Neural cell (in vitro differentiated cells): Measurements from ENCODE around the gene CLEC10A. TPM values are rescaled to one million over a fixed set of nuclear protein-coding genes. Genes with fewer than 3 reads are reported as not detected.

Source experiments
- H2AFZ ChIP-seq: fragments of 200-600, 300-800 bp; sonication (generic), shearing (Covaris generic); 2 replicates; pipeline ENCODE4 v1.6.0; 2014; ENCODE audit warnings: low read depth, mild to moderate bottlenecking, antibody characterized with exemption, low read length, moderate library complexity
- H3F3A ChIP-seq: fragments of 200-600 bp; shearing (Covaris generic); 2 replicates; pipeline ENCODE4 v1.6.1; 2016; ENCODE audit warnings: mild to moderate bottlenecking, moderate library complexity, mixed read lengths, antibody characterized with exemption, low read length; ENCODE audit not compliant: insufficient read depth, poor library complexity, severe bottlenecking
- H3K27ac ChIP-seq: fragments of 200-600, 300-800 bp; sonication (generic), shearing (Covaris generic); 2 replicates; pipeline ENCODE4 v1.5.1; 2014; ENCODE audit warnings: mild to moderate bottlenecking, low read length, moderate library complexity
- H3K27me3 ChIP-seq: fragments of 300-800, 200-600 bp; sonication (generic), shearing (Covaris generic); 2 replicates; pipeline ENCODE4 v1.6.0; 2014; ENCODE audit warnings: mild to moderate bottlenecking, low read depth, low read length, moderate library complexity; ENCODE audit not compliant: insufficient read depth
- H3K36me3 ChIP-seq: fragments of 300-800, 200-600 bp; sonication (generic), shearing (Covaris generic); 2 replicates; pipeline ENCODE4 v1.5.1; 2014; ENCODE audit warnings: mild to moderate bottlenecking, antibody characterized with exemption, low read length, moderate library complexity; ENCODE audit not compliant: insufficient read depth
- H3K4me2 ChIP-seq: fragments of 300-800, 200-600 bp; sonication (generic), shearing (Covaris generic); 2 replicates; pipeline ENCODE4 v1.6.0; 2014; ENCODE audit warnings: mild to moderate bottlenecking, low read length
- H3K4me3 ChIP-seq: fragments of 300-800, 200-600 bp; sonication (generic), shearing (Covaris generic); 2 replicates; pipeline ENCODE4 v1.5.1; 2014; ENCODE audit warnings: mild to moderate bottlenecking, low read length, moderate library complexity
- H3K79me2 ChIP-seq: fragments of 200-600 bp; shearing (Covaris generic); replicated peaks from 2 replicates; pipeline ENCODE4 v1.6.0; 2014; ENCODE audit warnings: mild to moderate bottlenecking, low read length, moderate library complexity; ENCODE audit not compliant: insufficient read depth
- H3K9ac ChIP-seq: fragments of 300-800, 200-600 bp; sonication (generic), shearing (Covaris generic); 2 replicates; pipeline ENCODE4 v1.6.1; 2016; ENCODE audit warnings: mild to moderate bottlenecking, low read length, mixed read lengths
- H3K9me2 ChIP-seq: fragments of 200-600 bp; shearing (Covaris generic); 2 replicates; pipeline ENCODE4 v1.6.1; 2016; ENCODE audit warnings: mild to moderate bottlenecking, low read length, mixed read lengths; ENCODE audit not compliant: insufficient read depth
- H3K9me3 ChIP-seq: fragments of 200-600, 300-800 bp; sonication (generic), shearing (Covaris generic); 2 replicates; pipeline ENCODE4 v1.6.1; 2016; ENCODE audit warnings: mild to moderate bottlenecking, mixed run types, low read length, moderate library complexity, mixed read lengths
- H4K20me1 ChIP-seq: fragments of 200-600 bp; shearing (Covaris generic); 2 replicates; pipeline ENCODE4 v1.6.1; 2016; ENCODE audit warnings: mild to moderate bottlenecking, mixed run types; ENCODE audit not compliant: insufficient read depth
- CTCF ChIP-seq: fragments of 450-650 bp; IDR thresholded peaks from 2 replicates; pipeline ENCODE4 v1.5.1; 2014; ENCODE audit warnings: antibody characterized with exemption, mild to moderate bottlenecking, moderate library complexity; ENCODE audit not compliant: poor library complexity, severe bottlenecking
- EP300 ChIP-seq: fragments of 450-650 bp; conservative IDR thresholded peaks from 2 replicates; pipeline ENCODE4 v1.6.1; 2014; ENCODE audit warnings: antibody characterized with exemption, mild to moderate bottlenecking, moderate library complexity; ENCODE audit not compliant: poor library complexity, severe bottlenecking
- EZH2 ChIP-seq: fragments of 200-600, 300-800 bp; shearing (Covaris generic), sonication (generic); IDR thresholded peaks from 2 replicates; pipeline ENCODE4 v1.6.1; 2014; ENCODE audit warnings: antibody characterized with exemption, low read length, borderline replicate concordance, mild to moderate bottlenecking; ENCODE audit not compliant: insufficient read depth, poor library complexity, severe bottlenecking
- MXI1 ChIP-seq: fragments of 450-650 bp; conservative IDR thresholded peaks from 2 replicates; pipeline ENCODE4 v1.6.1; 2014; ENCODE audit warnings: antibody characterized with exemption, mild to moderate bottlenecking; ENCODE audit not compliant: poor library complexity, severe bottlenecking
- POLR2AphosphoS5 ChIP-seq: IDR thresholded peaks from 2 replicates; pipeline ENCODE4 v1.6.1; 2012
- RAD21 ChIP-seq: fragments of 450-650 bp; conservative IDR thresholded peaks from 2 replicates; pipeline ENCODE4 v1.6.1; 2014; ENCODE audit warnings: antibody characterized with exemption, mild to moderate bottlenecking, moderate library complexity
- SMC3 ChIP-seq: fragments of 450-650 bp; conservative IDR thresholded peaks from 2 replicates; pipeline ENCODE4 v1.6.1; 2014; ENCODE audit warnings: antibody characterized with exemption, mild to moderate bottlenecking, moderate library complexity; ENCODE audit not compliant: poor library complexity
- TAF1 ChIP-seq: IDR thresholded peaks from 2 replicates; pipeline ENCODE4 v1.6.1; 2012; ENCODE audit warnings: low read depth
- polyA plus RNA-seq: library from polyadenylated mRNA; depleted of rRNA; stranded (reverse); fragments of >200 nt; gene quantifications from 2 replicates; pipeline ENCODE4 v1.2.3, GENCODE V29; 2014
- TF ChIP-seq, protein P1 (sequence below): IDR thresholded peaks from 2 replicates; pipeline ENCODE4 v1.6.1; 2012; ENCODE audit warnings: borderline replicate concordance

Gene CLEC10A
- polyA plus RNA-seq, 1 donor from 2014 or later = not detected

DNA sequence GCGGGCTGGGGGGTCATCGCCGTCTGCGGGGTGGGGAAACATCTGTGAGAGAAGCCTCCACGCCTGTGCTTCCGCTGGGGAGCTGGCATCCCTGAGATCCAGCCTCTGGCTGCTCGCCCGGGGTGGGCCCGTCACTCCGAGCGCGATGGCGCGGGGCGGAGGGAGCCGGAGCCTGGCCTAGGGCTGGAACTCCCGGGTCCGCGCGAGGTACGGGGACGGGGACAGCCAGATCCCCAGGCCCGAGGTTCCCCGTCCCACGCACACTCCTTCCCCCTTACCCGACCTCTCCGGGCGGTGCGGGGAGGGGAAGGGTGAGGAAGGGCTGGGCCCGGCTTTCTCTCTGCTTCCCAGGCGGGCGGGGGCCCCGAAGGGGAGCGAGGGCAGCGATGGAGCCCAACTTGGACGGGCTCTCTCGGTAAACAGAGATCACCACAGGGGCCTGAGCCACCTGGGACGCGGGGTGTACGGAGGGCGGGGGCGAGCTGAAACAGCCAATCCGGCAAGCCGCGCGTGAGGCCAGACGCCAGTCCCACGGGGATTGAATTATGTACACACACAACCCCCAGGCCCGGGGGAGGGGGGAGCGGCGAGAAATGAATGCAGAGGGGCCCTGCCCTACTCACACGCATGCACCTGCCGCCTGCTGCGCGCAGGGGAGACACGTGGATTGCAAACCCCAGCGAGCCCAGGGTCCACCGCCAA is 36.4 kb downstream of the CLEC10A start, which contains the start of gene SLC16A11:
Gene SLC16A11, minus strand, starts transcription at position 596 of the 702 bp plus-strand sequence. Its CDS starts 579 bp downstream, at position 17.
- no peak for TF ChIP-seq RAD21
- no peak for TF ChIP-seq EZH2
- TF ChIP-seq SMC3 = no peak
- TF ChIP-seq EP300 = no peak
- TF ChIP-seq POLR2AphosphoS5 = no peak
- no peak for TF ChIP-seq TAF1
- TF ChIP-seq, protein P1, sequence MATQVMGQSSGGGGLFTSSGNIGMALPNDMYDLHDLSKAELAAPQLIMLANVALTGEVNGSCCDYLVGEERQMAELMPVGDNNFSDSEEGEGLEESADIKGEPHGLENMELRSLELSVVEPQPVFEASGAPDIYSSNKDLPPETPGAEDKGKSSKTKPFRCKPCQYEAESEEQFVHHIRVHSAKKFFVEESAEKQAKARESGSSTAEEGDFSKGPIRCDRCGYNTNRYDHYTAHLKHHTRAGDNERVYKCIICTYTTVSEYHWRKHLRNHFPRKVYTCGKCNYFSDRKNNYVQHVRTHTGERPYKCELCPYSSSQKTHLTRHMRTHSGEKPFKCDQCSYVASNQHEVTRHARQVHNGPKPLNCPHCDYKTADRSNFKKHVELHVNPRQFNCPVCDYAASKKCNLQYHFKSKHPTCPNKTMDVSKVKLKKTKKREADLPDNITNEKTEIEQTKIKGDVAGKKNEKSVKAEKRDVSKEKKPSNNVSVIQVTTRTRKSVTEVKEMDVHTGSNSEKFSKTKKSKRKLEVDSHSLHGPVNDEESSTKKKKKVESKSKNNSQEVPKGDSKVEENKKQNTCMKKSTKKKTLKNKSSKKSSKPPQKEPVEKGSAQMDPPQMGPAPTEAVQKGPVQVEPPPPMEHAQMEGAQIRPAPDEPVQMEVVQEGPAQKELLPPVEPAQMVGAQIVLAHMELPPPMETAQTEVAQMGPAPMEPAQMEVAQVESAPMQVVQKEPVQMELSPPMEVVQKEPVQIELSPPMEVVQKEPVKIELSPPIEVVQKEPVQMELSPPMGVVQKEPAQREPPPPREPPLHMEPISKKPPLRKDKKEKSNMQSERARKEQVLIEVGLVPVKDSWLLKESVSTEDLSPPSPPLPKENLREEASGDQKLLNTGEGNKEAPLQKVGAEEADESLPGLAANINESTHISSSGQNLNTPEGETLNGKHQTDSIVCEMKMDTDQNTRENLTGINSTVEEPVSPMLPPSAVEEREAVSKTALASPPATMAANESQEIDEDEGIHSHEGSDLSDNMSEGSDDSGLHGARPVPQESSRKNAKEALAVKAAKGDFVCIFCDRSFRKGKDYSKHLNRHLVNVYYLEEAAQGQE = no peak
- no peak for TF ChIP-seq MXI1
- no peak for TF ChIP-seq CTCF
- peaks cover 3% of the 10 kb centered on the region for H3F3A ChIP-seq
- H3K4me3 ChIP-seq = peak within 1 kb of the TSS; percentile 60
- H2AFZ ChIP-seq = no peak within 1 kb of the TSS
- H3K9me2 ChIP-seq = no peaks in the 10 kb centered on the region
- H4K20me1 ChIP-seq = no peaks in the 10 kb centered on the region
- no peaks in the 10 kb centered on the region for H3K36me3 ChIP-seq
- no peak within 1 kb of the TSS for H3K27ac ChIP-seq
- no peaks in the 10 kb centered on the region for H3K79me2 ChIP-seq
- H3K9me3 ChIP-seq = no peaks in the 10 kb centered on the region
- peaks cover 50% of the 10 kb centered on the region for H3K27me3 ChIP-seq
- peak within 1 kb of the TSS; percentile 19 for H3K9ac ChIP-seq
- no peak within 1 kb of the TSS for H3K4me2 ChIP-seq

DNA sequence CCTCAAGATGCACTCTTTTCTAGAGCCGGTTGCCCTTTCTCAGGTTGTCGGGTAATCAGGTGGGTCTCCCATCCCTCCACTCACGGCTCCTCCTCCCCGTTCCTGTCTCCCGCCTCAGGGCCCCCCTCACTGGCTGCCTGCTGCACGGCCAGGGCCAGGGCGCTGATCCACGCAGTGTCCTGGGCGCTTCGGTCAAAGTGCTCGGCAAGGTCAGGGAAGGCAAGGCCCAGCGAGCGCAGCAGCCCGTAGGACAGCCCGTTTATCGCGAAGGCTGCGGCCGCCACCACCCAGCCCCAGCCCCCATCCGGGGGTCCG is 36.9 kb downstream of the CLEC10A start:
- H3K4me3 ChIP-seq = peak overlapping the region; percentile 60
- no peaks in the 10 kb centered on the region for H3K9me2 ChIP-seq
- no peak overlapping the region for H2AFZ ChIP-seq
- H4K20me1 ChIP-seq = no peaks in the 10 kb centered on the region
- H3K27me3 ChIP-seq = peaks cover 50% of the 10 kb centered on the region
- H3K27ac ChIP-seq = no peak overlapping the region
- peaks cover 3% of the 10 kb centered on the region for H3F3A ChIP-seq
- no peak overlapping the region for H3K4me2 ChIP-seq
- H3K36me3 ChIP-seq = no peaks in the 10 kb centered on the region
- no peak for TF ChIP-seq MXI1
- TF ChIP-seq SMC3 = no peak
- TF ChIP-seq, protein P1 = no peak
- peak; percentile 72 for TF ChIP-seq EZH2
- H3K79me2 ChIP-seq = no peaks in the 10 kb centered on the region
- H3K9me3 ChIP-seq = no peaks in the 10 kb centered on the region
- H3K9ac ChIP-seq = peak overlapping the region; percentile 19
